HepG2 (cell line): ENCODE measurements around the gene GSTP1. TPM values are rescaled to one million over a fixed set of nuclear protein-coding genes. Genes with fewer than 3 reads are reported as not detected.

ENCODE experiments used
- ATAC-seq: fragments of 200-7000 bp; cut with Tn5 transposase; 3 replicates; pipeline ENCODE4 v1.9.1; 2020; ENCODE audit warnings: mild to moderate bottlenecking, moderate library complexity
- BruUV-seq: library from RNA; stranded (reverse); fragments of 400-500 nt; replicated peaks from 2 replicates; lab custom pipeline; 2021; lab: Mats Ljungman, UMichigan
- CTCF ChIA-PET: fragments of 300-600 bp; formaldehyde crosslinking; extraction: SDS; loops from one replicate; lab custom pipeline; 2021; ENCODE audit warnings: low total read pairs, inconsistent platforms, low intra/inter-chr PET ratio; lab: Yijun Ruan, JAX
- POLR2A ChIA-PET: fragments of 350-600 bp; sonication (Branson Sonifier 250); formaldehyde crosslinking; loops from one replicate; lab custom pipeline; 2020; ENCODE audit warnings: antibody characterized with exemption, inconsistent platforms; lab: Yijun Ruan, JAX
- DNase-seq: peaks from one replicate; pipeline ENCODE4 v3.0.0-alpha.2; 2015; ENCODE audit warnings: low spot score
- FAIRE-seq: peaks from 3 replicates; lab custom pipeline; 2011; peaks lifted over from hg19 to GRCh38; lab: Jason Lieb, UNC
- H2AFZ ChIP-seq: one replicate; pipeline ENCODE4 v1.6.1; 2011; ENCODE audit warnings: low read length, inconsistent platforms
- H3K27ac ChIP-seq: fragments of 300-600 bp; 3 replicates; pipeline ENCODE4 v1.8.0; 2011; ENCODE audit warnings: mixed run types, mild to moderate bottlenecking, mixed read lengths, low read length, inconsistent platforms; ENCODE audit not compliant: insufficient read depth; ENCODE audit errors: extremely low read length
- H3K27me3 ChIP-seq, 2 experiments: fragments of 200-600 bp in 1 of 2; 2 replicates in 1 of 2; 3 replicates in 1 of 2; pipeline versions ENCODE4 v1.6.0 to v1.8.0; 2011; ENCODE audit warnings: low read length in 2 of 2, mild to moderate bottlenecking in 2 of 2, moderate library complexity in 2 of 2, inconsistent platforms in 1 of 2; ENCODE audit not compliant: insufficient read depth in 2 of 2, control insufficient read depth in 1 of 2
- H3K36me3 ChIP-seq, 2 experiments: fragments of 200-600 bp in 1 of 2; replicated peaks in 1 of 2; 2 replicates in 1 of 2; 3 replicates in 1 of 2; pipeline versions ENCODE4 v1.5.1 to v1.8.0; 2011; ENCODE audit warnings: low read length in 2 of 2, inconsistent platforms in 1 of 2; ENCODE audit not compliant: insufficient read depth in 2 of 2, control insufficient read depth in 1 of 2
- H3K4me1 ChIP-seq: 2 replicates; pipeline ENCODE4 v1.5.1; 2012; ENCODE audit warnings: low read length, inconsistent platforms; ENCODE audit not compliant: insufficient read depth
- H3K4me2 ChIP-seq: 2 replicates; pipeline ENCODE4 v1.6.0; 2011; ENCODE audit warnings: low read depth, low read length, inconsistent platforms
- H3K4me3 ChIP-seq, 3 experiments: fragments of 200-600 bp in 1 of 3; sonication (generic), shearing (Covaris generic) in 1 of 3; replicated peaks in 1 of 3; 2 replicates each; pipeline ENCODE4 v1.5.1; 2011 to 2016; ENCODE audit warnings: low read length in 3 of 3, inconsistent platforms in 2 of 3, low read depth in 2 of 3, mild to moderate bottlenecking in 2 of 3, control low read depth in 1 of 3, mixed read lengths in 1 of 3; ENCODE audit not compliant: insufficient read depth in 1 of 3
- H3K79me2 ChIP-seq: one replicate; pipeline ENCODE4 v1.6.1; 2011; ENCODE audit warnings: low read length, inconsistent platforms; ENCODE audit not compliant: insufficient read depth
- H3K9ac ChIP-seq: 2 replicates; pipeline ENCODE4 v1.6.0; 2011; ENCODE audit warnings: mild to moderate bottlenecking, low read depth, low read length, inconsistent platforms; ENCODE audit not compliant: insufficient read depth
- H3K9me3 ChIP-seq: 2 replicates; pipeline ENCODE4 v1.5.1; 2012; ENCODE audit warnings: mild to moderate bottlenecking, low read length
- H4K20me1 ChIP-seq: 2 replicates; pipeline ENCODE4 v1.6.0; 2011; ENCODE audit warnings: inconsistent platforms, mild to moderate bottlenecking, low read length, moderate library complexity; ENCODE audit not compliant: insufficient read depth
- ADNP ChIP-seq: sonication (generic); formaldehyde crosslinking; IDR thresholded peaks from 2 replicates; pipeline ENCODE4 v1.4.0; 2020; ENCODE audit warnings: missing genetic modification reagents
- NKX3-1 ChIP-seq: sonication (generic); formaldehyde crosslinking; IDR thresholded peaks from 2 replicates; pipeline ENCODE4 v1.5.0; 2020; ENCODE audit warnings: missing genetic modification reagents
- ZBTB34 ChIP-seq: sonication (generic); formaldehyde crosslinking; IDR thresholded peaks from 2 replicates; pipeline ENCODE4 v1.8.0; 2022; ENCODE audit warnings: mild to moderate bottlenecking, missing genetic modification reagents
- ZNF20 ChIP-seq: sonication (generic); formaldehyde crosslinking; IDR thresholded peaks from 2 replicates; pipeline ENCODE4 v1.4.0; 2020; ENCODE audit warnings: mild to moderate bottlenecking, moderate library complexity, missing genetic modification reagents
- ZNF354B ChIP-seq: sonication (generic); formaldehyde crosslinking; IDR thresholded peaks from 2 replicates; pipeline ENCODE4 v1.8.0; 2022; ENCODE audit warnings: mild to moderate bottlenecking, missing genetic modification reagents
- ZNF652 ChIP-seq: IDR thresholded peaks from 2 replicates; pipeline ENCODE4 v1.6.1; 2016; ENCODE audit warnings: low read depth, borderline replicate concordance
- WGBS: methylation state at CpG from one replicate; pipeline ENCODE4 v1.1.6; 2017; ENCODE audit warnings: low lambda C conversion rate; 5-methylcytosine and 5-hydroxymethylcytosine counted together
- in situ Hi-C: cut with HindIII; loops from 2 replicates; pipeline ENCODE4 v1.10.0; 2017; ENCODE audit warnings: low pct_unique_long_range_greater_than_20kb; ENCODE audit not compliant: extremely low pct_ligation_motif_present
- intact Hi-C: fragments of 100-400 bp; cut with micrococcal nuclease; formaldehyde crosslinking; loops from one replicate; pipeline ENCODE4 v1.10.0; 2022; ENCODE audit not compliant: unreplicated experiment
- polyA plus RNA-seq, 8 experiments: library from polyadenylated mRNA; depleted of rRNA in 3 of 8; stranded (reverse) in 7 of 8; unstranded in 1 of 8; fragments of >200 nt; fragmentation: Illumina TruSeq in 4 of 8; extraction: Trizol in 4 of 8; gene quantifications; 2 replicates each; pipeline versions ENCODE4 v1.2.1 to v1.2.3, GENCODE V29; 2011 to 2016; ENCODE audit warnings: low read depth in 4 of 8, missing spikeins in 1 of 8, mixed read lengths in 1 of 8; ENCODE audit not compliant: insufficient read depth in 1 of 8
- total RNA-seq, 5 experiments: library from RNA; depleted of rRNA; stranded (reverse); fragments of >200 nt; fragmentation: Illumina TruSeq; extraction: Trizol; gene quantifications; 2 replicates each; pipeline ENCODE4 v1.2.3, GENCODE V29; 2016; ENCODE audit warnings: low read depth in 1 of 5

The GSTP1 gene
- total and polyA plus RNA-seq, 2 of the 13 experiments (the other 11 are each of a cell fraction or from before 2014, with no cell fraction given), result not detected

- ATAC-seq (no peak), FAIRE-seq (no peak), DNase-seq (no peak)
- no peak for TF ChIP-seq NKX3-1
- no peak for TF ChIP-seq ADNP (CRISPR knock-in tag)
- TF ChIP-seq ZNF354B, result no peak
- no peaks in the 10 kb centered on the region for H3K36me3 ChIP-seq
- WGBS, result 83% methylated on average over 4 of the region's 4 CpGs
- H3K9ac ChIP-seq, result no peak overlapping the region
- H3K4me2 ChIP-seq, result 0 out of 2 replicates have a peak overlapping the region, but pooled peaks have one; percentile 69
- no peak overlapping the region for H3K4me3 ChIP-seq
- no peak overlapping the region for H2AFZ ChIP-seq
- H3K27me3 ChIP-seq, result no peaks in the 10 kb centered on the region
- no TSS peak for BruUV-seq
- ChIA-PET POLR2A (no interaction called here), CTCF (no interaction called here)
- in situ Hi-C loops (no loop called here), intact Hi-C loops (no loop called here)
- H4K20me1 ChIP-seq, result no peaks in the 10 kb centered on the region
- no peak overlapping the region for H3K27ac ChIP-seq
- peaks cover 28% of the 10 kb centered on the region for H3K4me1 ChIP-seq
- H3K9me3 ChIP-seq, result no peaks in the 10 kb centered on the region
- no peaks in the 10 kb centered on the region for H3K79me2 ChIP-seq
Observed at GRCh38 chr11:67564230-67564629, 19.4 kb upstream of the GSTP1 start.

GRCh38 chr11:67571443-67571842 is 12.2 kb upstream of the GSTP1 start:
- WGBS, result 38% methylated on average over 4 of the region's 6 CpGs
- H3K27me3 ChIP-seq, result no peaks in the 10 kb centered on the region
- intact Hi-C loops, result no loop called here
- in situ Hi-C loops, result no loop called here
- POLR2A ChIA-PET, result no interaction called here
- no peaks in the 10 kb centered on the region for H3K9me3 ChIP-seq
- DNase-seq, result no peak
- H3K36me3 ChIP-seq, result no peaks in the 10 kb centered on the region
- peak; percentile 47; the same call in 1 of the 2 replicates for TF ChIP-seq ZNF652
- TF ChIP-seq ZNF20 (CRISPR knock-in tag), result peak; percentile 97
- TF ChIP-seq ZBTB34, result no peak
- ATAC-seq, result no peak
- no peak overlapping the region for H3K9ac ChIP-seq
- FAIRE-seq, result no peak
- no peak overlapping the region for H3K4me2 ChIP-seq
- H3K4me1 ChIP-seq, result peaks cover 10% of the 10 kb centered on the region
- H2AFZ ChIP-seq, result no peak overlapping the region
- H4K20me1 ChIP-seq, result no peaks in the 10 kb centered on the region
- no peaks in the 10 kb centered on the region for H3K79me2 ChIP-seq
- no peak overlapping the region for H3K4me3 ChIP-seq
- H3K27ac ChIP-seq, result no peak overlapping the region
- CTCF ChIA-PET, result no interaction called here
- no TSS peak for BruUV-seq
